ENCODE data around the gene TRAPPC8. TPM values are rescaled to one million over a fixed set of nuclear protein-coding genes. Genes with fewer than 3 reads are reported as not detected.
A peak's percentile ranks its signal among the peaks of the same experiment; 100 is the strongest.

The TRAPPC8 gene, protein sequence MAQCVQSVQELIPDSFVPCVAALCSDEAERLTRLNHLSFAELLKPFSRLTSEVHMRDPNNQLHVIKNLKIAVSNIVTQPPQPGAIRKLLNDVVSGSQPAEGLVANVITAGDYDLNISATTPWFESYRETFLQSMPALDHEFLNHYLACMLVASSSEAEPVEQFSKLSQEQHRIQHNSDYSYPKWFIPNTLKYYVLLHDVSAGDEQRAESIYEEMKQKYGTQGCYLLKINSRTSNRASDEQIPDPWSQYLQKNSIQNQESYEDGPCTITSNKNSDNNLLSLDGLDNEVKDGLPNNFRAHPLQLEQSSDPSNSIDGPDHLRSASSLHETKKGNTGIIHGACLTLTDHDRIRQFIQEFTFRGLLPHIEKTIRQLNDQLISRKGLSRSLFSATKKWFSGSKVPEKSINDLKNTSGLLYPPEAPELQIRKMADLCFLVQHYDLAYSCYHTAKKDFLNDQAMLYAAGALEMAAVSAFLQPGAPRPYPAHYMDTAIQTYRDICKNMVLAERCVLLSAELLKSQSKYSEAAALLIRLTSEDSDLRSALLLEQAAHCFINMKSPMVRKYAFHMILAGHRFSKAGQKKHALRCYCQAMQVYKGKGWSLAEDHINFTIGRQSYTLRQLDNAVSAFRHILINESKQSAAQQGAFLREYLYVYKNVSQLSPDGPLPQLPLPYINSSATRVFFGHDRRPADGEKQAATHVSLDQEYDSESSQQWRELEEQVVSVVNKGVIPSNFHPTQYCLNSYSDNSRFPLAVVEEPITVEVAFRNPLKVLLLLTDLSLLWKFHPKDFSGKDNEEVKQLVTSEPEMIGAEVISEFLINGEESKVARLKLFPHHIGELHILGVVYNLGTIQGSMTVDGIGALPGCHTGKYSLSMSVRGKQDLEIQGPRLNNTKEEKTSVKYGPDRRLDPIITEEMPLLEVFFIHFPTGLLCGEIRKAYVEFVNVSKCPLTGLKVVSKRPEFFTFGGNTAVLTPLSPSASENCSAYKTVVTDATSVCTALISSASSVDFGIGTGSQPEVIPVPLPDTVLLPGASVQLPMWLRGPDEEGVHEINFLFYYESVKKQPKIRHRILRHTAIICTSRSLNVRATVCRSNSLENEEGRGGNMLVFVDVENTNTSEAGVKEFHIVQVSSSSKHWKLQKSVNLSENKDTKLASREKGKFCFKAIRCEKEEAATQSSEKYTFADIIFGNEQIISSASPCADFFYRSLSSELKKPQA (N-terminal part only)
- total RNA-seq (36.4 TPM), polyA plus RNA-seq (ENCODE audit: insufficient read depth in 1 of 8, insufficient read length in 8 of 8, low replicate concordance in 1 of 8) (10 to 100 TPM; 24.3 to 35.6 (median 26.8) TPM)
- long read RNA-seq, donor 1, result 0 reads
- long read RNA-seq, donor 2, result 0 reads
- long read RNA-seq, donor 3, partial matches to known transcripts, result 7 of 7 reads
- long read RNA-seq, donor 3, other reads (novel, unspliced or antisense), result 0 of 7 reads
- long read RNA-seq, donor 4, result 0 reads
- long read RNA-seq, donor 5, partial matches to known transcripts, result 18 of 18 reads
- long read RNA-seq, donor 5, other reads (novel, unspliced or antisense), result 0 of 18 reads
- long read RNA-seq, donor 6, partial matches to known transcripts, result 5 of 5 reads
- long read RNA-seq, donor 6, other reads (novel, unspliced or antisense), result 0 of 5 reads
- long read RNA-seq, donor 7, full-length matches to known transcripts, result 3 of 3 reads
- long read RNA-seq, donor 7, partial matches to known transcripts, result 0 of 3 reads
- long read RNA-seq, donor 7, other reads (novel, unspliced or antisense), result 0 of 3 reads
- long read RNA-seq, donor 8, full-length matches to known transcripts, result 2 of 2 reads
- long read RNA-seq, donor 8, partial matches to known transcripts, result 0 of 2 reads
- long read RNA-seq, donor 8, other reads (novel, unspliced or antisense), result 0 of 2 reads
- long read RNA-seq, donor 9, result 0 reads
- long read RNA-seq, donor 10, result 0 reads
- long read RNA-seq, donor 11, partial matches to known transcripts, result 0 of 1 reads
- long read RNA-seq, donor 11, other reads (novel, unspliced or antisense), result 0 of 1 reads

DNA sequence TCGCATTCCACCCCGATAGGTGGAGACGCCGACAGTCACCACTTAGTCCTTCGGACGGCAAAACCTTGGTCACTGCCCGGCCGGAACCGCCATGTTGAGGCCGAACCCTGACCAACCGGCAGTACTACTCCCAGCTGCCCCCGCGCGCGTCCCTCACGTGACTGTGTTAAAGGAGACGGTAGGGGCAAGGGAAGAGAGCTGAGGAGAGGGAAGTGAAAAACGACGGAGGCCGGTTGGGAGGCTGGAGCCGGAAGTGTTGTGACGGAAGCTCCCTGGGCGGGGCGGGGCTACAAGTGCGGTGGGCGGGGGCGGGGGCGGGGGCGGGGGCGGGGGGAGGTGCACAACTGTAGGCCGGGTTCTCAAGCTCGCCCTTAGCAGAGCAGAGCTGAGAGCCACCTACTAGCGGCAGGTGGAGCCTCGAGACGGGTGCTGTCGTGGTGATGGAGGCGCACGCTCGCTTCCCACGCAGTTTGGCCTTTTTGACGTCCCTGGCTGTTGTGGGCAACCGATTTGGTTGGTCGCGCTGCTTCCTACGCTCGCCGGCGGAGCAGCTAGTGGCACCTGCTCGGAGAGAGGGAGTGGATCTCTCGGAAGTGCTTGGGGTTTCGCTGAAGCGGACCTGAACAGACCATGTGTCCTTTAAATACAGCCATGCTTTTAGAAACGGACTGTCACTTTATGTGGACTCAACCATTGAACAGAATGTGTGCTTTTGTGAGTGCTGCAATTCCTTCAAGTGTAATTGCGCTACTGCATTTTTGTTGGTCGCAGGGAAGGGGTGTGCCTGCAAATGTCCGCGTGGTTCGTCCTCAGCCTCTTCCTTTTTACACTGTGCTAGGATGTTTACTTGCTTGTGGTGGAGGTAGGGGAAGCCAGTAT lies at the start of gene TRAPPC8:
Gene TRAPPC8, minus strand, starts transcription at position 130 of the 879 bp plus-strand sequence. CDS start 364 bp downstream, outside the sequence.
- no peaks in the 10 kb centered on the region for H3K36me3 ChIP-seq (ENCODE audit: control insufficient read depth, insufficient read depth, low read length)
- peak within 1 kb of the TSS; percentile 92 for H3K4me3 ChIP-seq (ENCODE audit: low read length)
- H3K27ac ChIP-seq (ENCODE audit: low read length), result peak within 1 kb of the TSS; percentile 93
- DNase-seq, result peak; percentile 100
- H3K9me3 ChIP-seq (replicated peaks; ENCODE audit: control insufficient read depth, low read depth, low read length), result no peaks in the 10 kb centered on the region
- no peaks in the 10 kb centered on the region for H3K27me3 ChIP-seq (ENCODE audit: control insufficient read depth, insufficient read depth, low read length)
- H3K4me1 ChIP-seq (ENCODE audit: control insufficient read depth, insufficient read depth, low read length), result peaks cover 3% of the 10 kb centered on the region
- 0% methylated on average over 27 of the region's 58 CpGs for WGBS (ENCODE audit: insufficient coverage)

DNA sequence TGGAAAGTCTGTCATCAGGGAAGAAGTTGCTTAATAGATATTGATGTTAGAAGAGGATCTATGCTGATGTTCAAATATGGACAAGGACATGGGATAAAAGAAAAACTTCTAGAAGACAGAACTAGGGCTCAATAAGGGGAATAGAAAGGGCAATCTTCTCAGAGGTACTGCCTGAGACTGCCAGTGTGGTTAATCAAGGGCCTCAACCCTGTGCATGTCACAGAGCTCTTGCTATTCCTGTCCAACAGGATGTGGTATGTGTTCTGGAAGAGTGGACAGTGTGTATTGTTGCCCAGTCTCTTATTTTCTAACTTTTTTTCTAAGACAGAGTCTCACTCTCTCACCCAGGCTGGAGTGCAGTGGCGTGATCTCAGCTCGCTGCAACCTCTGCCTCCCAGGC lies 47.9 kb upstream of the TRAPPC8 start:
- Histone ChIP-seq H3K4me3 (ENCODE audit: low read length) (no peak overlapping the region), H3K36me3 (ENCODE audit: control insufficient read depth, insufficient read depth, low read length) (no peaks in the 10 kb centered on the region), H3K27me3 (ENCODE audit: control insufficient read depth, insufficient read depth, low read length) (no peaks in the 10 kb centered on the region), H3K4me1 (ENCODE audit: control insufficient read depth, insufficient read depth, low read length) (peaks cover 15% of the 10 kb centered on the region), H3K27ac (ENCODE audit: low read length) (no peak overlapping the region), H3K9me3 (replicated peaks; ENCODE audit: control insufficient read depth, low read depth, low read length) (no peaks in the 10 kb centered on the region)
- WGBS (ENCODE audit: insufficient coverage), result 81% methylated on average over 2 of the region's 2 CpGs
- no peak for DNase-seq

DNA sequence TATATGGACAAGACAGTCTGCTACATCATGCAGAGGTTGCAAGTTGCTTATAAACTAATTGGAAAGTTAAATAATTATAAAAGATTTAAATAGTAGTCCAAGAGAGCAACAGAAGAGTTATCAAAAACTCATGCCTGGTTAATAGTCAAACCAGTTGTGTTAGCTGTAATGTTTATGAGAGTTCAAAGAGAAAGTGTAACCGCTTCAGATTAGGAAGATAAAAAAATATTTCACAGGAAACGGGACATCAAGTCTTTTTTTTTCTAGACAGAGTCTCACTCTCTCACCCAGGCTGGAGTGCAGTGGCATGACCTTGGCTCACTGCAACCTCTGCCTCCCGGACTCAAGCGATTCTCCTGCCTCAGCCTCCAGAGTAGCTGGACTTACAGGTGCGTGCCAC lies 41.0 kb upstream of the TRAPPC8 start:
- Histone ChIP-seq H3K36me3 (ENCODE audit: control insufficient read depth, insufficient read depth, low read length) (no peaks in the 10 kb centered on the region), H3K9me3 (replicated peaks; ENCODE audit: control insufficient read depth, low read depth, low read length) (peaks cover under 1% of the 10 kb centered on the region), H3K27me3 (ENCODE audit: control insufficient read depth, insufficient read depth, low read length) (no peaks in the 10 kb centered on the region), H3K27ac (ENCODE audit: low read length) (no peak overlapping the region), H3K4me3 (ENCODE audit: low read length) (no peak overlapping the region), H3K4me1 (ENCODE audit: control insufficient read depth, insufficient read depth, low read length) (peaks cover 4% of the 10 kb centered on the region)
- DNase-seq, result no peak
- 100% methylated on average over 4 of the region's 5 CpGs for WGBS (ENCODE audit: insufficient coverage)

DNA sequence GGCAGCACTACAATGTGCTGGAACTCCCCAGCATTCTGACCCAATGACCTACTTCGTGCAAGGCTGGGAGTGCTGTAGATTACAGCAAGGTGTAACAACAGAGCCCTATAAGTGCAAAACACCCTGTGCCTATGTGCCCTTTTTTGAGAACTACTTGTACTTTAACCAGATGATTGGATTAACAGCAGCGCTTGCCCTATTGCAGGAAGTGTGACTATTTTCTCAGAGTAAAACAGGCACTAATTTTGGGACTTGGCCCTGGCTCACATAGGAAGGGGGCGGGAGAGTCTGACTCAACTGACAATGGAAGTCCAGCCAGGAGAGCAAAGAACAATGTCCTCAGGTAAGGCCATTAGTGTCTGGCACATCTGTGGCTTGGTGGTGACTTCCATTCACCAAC lies 40.1 kb upstream of the TRAPPC8 start:
- no peaks in the 10 kb centered on the region for H3K27me3 ChIP-seq (ENCODE audit: control insufficient read depth, insufficient read depth, low read length)
- H3K9me3 ChIP-seq (replicated peaks; ENCODE audit: control insufficient read depth, low read depth, low read length), result peaks cover 8% of the 10 kb centered on the region
- no peak overlapping the region for H3K4me3 ChIP-seq (ENCODE audit: low read length)
- WGBS (ENCODE audit: insufficient coverage), result 70% methylated on average over 2 of the region's 3 CpGs
- DNase-seq, result peak; percentile 33
- H3K36me3 ChIP-seq (ENCODE audit: control insufficient read depth, insufficient read depth, low read length), result no peaks in the 10 kb centered on the region
- H3K4me1 ChIP-seq (ENCODE audit: control insufficient read depth, insufficient read depth, low read length), result peaks cover 4% of the 10 kb centered on the region
- peak overlapping the region; percentile 22 for H3K27ac ChIP-seq (ENCODE audit: low read length)

DNA sequence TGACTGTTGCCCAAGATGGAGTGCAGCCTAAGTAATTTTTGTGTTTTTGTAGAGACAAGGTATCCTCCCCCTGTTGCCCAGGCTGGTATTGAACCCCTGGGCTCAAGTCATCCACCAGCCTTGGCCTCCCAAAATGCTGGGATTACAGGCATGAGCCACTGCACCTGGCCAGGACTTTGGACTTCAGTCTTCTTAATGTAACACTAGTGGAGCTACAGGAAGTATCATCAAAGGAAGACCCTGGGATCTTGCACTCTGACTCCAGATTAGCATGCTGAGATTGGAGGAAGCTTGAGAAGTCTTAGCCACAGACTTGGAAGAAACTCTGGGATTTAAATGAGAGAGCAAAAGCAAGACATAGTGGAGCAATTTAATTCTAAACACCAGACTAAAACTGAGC lies 37.9 kb upstream of the TRAPPC8 start:
- Histone ChIP-seq H3K9me3 (replicated peaks; ENCODE audit: control insufficient read depth, low read depth, low read length) (peaks cover 11% of the 10 kb centered on the region), H3K27me3 (ENCODE audit: control insufficient read depth, insufficient read depth, low read length) (no peaks in the 10 kb centered on the region), H3K4me1 (ENCODE audit: control insufficient read depth, insufficient read depth, low read length) (peaks cover 4% of the 10 kb centered on the region), H3K4me3 (ENCODE audit: low read length) (no peak overlapping the region), H3K36me3 (ENCODE audit: control insufficient read depth, insufficient read depth, low read length) (no peaks in the 10 kb centered on the region), H3K27ac (ENCODE audit: low read length) (no peak overlapping the region)
- no peak for DNase-seq

DNA sequence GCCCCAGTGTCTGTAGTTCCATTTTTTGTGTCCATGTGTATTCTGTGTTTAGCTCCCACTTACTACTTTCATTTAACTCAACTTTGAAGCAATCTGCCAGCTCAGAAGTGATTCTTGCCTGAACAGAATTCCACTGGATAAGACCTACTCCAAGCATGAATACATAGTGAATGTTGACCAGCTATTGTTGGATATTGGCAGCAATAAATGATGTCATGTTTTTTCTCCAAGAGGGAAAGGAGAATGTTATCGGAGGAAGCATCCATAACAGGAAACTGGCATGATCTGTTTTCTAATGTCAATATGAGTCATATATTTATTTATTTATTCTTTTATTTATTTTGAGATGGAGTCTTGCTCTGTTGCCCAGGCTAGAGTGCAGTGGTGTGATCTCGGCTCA lies 36.8 kb upstream of the TRAPPC8 start:
- no peak overlapping the region for H3K27ac ChIP-seq (ENCODE audit: low read length)
- no CpG with 5 or more reads among the region's 2 CpGs for WGBS (ENCODE audit: insufficient coverage)
- H3K27me3 ChIP-seq (ENCODE audit: control insufficient read depth, insufficient read depth, low read length), result no peaks in the 10 kb centered on the region
- no peak overlapping the region for H3K4me3 ChIP-seq (ENCODE audit: low read length)
- H3K9me3 ChIP-seq (replicated peaks; ENCODE audit: control insufficient read depth, low read depth, low read length), result peaks cover 13% of the 10 kb centered on the region
- DNase-seq, result no peak
- no peaks in the 10 kb centered on the region for H3K36me3 ChIP-seq (ENCODE audit: control insufficient read depth, insufficient read depth, low read length)
- peaks cover 4% of the 10 kb centered on the region for H3K4me1 ChIP-seq (ENCODE audit: control insufficient read depth, insufficient read depth, low read length)

DNA sequence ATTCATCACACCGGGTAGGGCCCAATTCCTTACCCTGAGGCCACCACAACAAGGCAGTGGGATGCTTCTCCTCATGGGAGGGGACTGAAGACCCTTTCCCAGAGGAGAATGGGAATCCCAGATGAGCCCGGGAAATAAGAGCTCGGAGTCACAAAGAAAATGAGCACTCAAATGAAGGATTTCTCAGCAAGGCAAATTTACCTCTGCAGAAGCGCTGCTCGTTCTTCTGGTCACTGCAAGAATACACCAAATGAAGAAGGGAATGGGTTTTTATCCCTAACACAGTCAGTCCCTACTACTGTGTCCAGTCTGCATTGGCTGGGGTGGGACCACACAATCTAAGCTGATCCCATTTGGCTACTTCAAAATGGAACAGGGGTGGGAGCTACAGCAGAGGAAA lies 35.7 kb upstream of the TRAPPC8 start:
- Histone ChIP-seq H3K36me3 (ENCODE audit: control insufficient read depth, insufficient read depth, low read length) (no peaks in the 10 kb centered on the region), H3K27me3 (ENCODE audit: control insufficient read depth, insufficient read depth, low read length) (no peaks in the 10 kb centered on the region), H3K27ac (ENCODE audit: low read length) (no peak overlapping the region), H3K9me3 (replicated peaks; ENCODE audit: control insufficient read depth, low read depth, low read length) (peaks cover 24% of the 10 kb centered on the region), H3K4me1 (ENCODE audit: control insufficient read depth, insufficient read depth, low read length) (peaks cover 4% of the 10 kb centered on the region), H3K4me3 (ENCODE audit: low read length) (no peak overlapping the region)
- WGBS (ENCODE audit: insufficient coverage), result 92% methylated on average over 2 of the region's 5 CpGs
- no peak for DNase-seq

DNA sequence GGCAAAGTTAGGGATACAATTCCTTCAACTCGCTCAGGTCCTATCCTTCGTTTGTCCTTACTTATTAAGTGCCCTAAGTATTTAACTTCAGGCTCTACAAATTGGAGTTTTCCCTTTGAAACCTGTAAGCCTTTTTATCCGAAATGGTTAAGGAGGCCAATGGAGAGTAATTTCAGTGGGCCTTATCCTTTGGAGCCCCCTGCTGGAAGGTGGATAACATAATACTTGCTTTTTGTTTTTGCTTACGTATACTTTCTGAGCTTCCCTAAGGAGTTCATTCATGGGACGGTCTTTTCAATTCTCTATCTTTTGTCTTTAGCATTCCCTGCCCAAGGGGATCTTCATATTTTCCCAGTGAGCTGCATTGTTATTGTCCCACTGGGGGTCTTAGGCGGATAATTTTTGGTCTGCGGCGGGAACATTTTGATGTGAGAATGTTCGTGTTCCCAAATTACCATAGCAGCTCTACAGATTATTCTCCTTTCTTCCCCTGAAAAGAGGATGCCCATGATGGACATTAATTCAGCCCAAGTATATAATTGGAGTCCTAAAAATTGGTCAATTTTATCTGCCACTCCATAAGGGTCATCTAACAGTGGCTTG lies 34.4 kb upstream of the TRAPPC8 start:
- DNase-seq, result peak; percentile 24
- no peak overlapping the region for H3K27ac ChIP-seq (ENCODE audit: low read length)
- no peaks in the 10 kb centered on the region for H3K27me3 ChIP-seq (ENCODE audit: control insufficient read depth, insufficient read depth, low read length)
- no peaks in the 10 kb centered on the region for H3K4me1 ChIP-seq (ENCODE audit: control insufficient read depth, insufficient read depth, low read length)
- no CpG with 5 or more reads among the region's 9 CpGs for WGBS (ENCODE audit: insufficient coverage)
- H3K9me3 ChIP-seq (replicated peaks; ENCODE audit: control insufficient read depth, low read depth, low read length), result peaks cover 29% of the 10 kb centered on the region
- H3K4me3 ChIP-seq (ENCODE audit: low read length), result no peak overlapping the region
- H3K36me3 ChIP-seq (ENCODE audit: control insufficient read depth, insufficient read depth, low read length), result no peaks in the 10 kb centered on the region

All from muscle of leg (tissue), 16 donors.